Mesendoderm (in vitro differentiated cells): ENCODE data around the gene IQGAP2.

Source experiments
- DNase-seq: peaks from one replicate; pipeline ENCODE4 v3.0.0; 2013
- H2AK5ac ChIP-seq: 2 replicates; pipeline ENCODE4 v1.6.1; 2013; ENCODE audit warnings: low read length, inconsistent platforms
- H2BK120ac ChIP-seq: 2 replicates; pipeline ENCODE4 v1.6.1; 2013; ENCODE audit warnings: low read depth, mild to moderate bottlenecking, low read length, moderate library complexity, mixed read lengths
- H2BK15ac ChIP-seq: replicated peaks from 2 replicates; pipeline ENCODE4 v1.6.1; 2013; ENCODE audit warnings: low read depth, mild to moderate bottlenecking, moderate library complexity
- H2BK5ac ChIP-seq: 2 replicates; pipeline ENCODE4 v1.6.1; 2013; ENCODE audit warnings: low read length, inconsistent platforms
- H3K18ac ChIP-seq: 2 replicates; pipeline ENCODE4 v1.6.1; 2013; ENCODE audit warnings: mild to moderate bottlenecking, low read length, mixed read lengths
- H3K23ac ChIP-seq: one replicate; pipeline ENCODE4 v1.6.1; 2013; ENCODE audit warnings: low read length
- H3K27ac ChIP-seq: 2 replicates; pipeline ENCODE4 v1.5.1; 2013; ENCODE audit warnings: low read depth, mild to moderate bottlenecking, inconsistent platforms, low read length, moderate library complexity
- H3K27me3 ChIP-seq: 2 replicates; pipeline ENCODE4 v1.6.1; 2013; ENCODE audit warnings: low read length, control low read depth, mild to moderate bottlenecking, inconsistent platforms; ENCODE audit not compliant: insufficient read depth, poor library complexity
- H3K36me3 ChIP-seq: 2 replicates; pipeline ENCODE4 v1.6.1; 2013; ENCODE audit warnings: low read length, inconsistent platforms; ENCODE audit not compliant: control insufficient read depth, insufficient read depth
- H3K4ac ChIP-seq: one replicate; pipeline ENCODE4 v1.6.1; 2013; ENCODE audit warnings: low read depth, mild to moderate bottlenecking, low read length, moderate library complexity
- H3K4me1 ChIP-seq: 2 replicates; pipeline ENCODE4 v1.6.1; 2013; ENCODE audit warnings: low read depth, low read length, inconsistent platforms; ENCODE audit not compliant: control insufficient read depth
- H3K4me2 ChIP-seq: 2 replicates; pipeline ENCODE4 v1.6.1; 2013; ENCODE audit warnings: low read length
- H3K4me3 ChIP-seq: 2 replicates; pipeline ENCODE4 v1.5.1; 2013; ENCODE audit warnings: mild to moderate bottlenecking, low read length
- H3K56ac ChIP-seq: one replicate; pipeline ENCODE4 v1.6.1; 2013; ENCODE audit warnings: low read length
- H3K79me1 ChIP-seq: 2 replicates; pipeline ENCODE4 v1.6.1; 2013; ENCODE audit warnings: low read length, inconsistent platforms
- H3K79me2 ChIP-seq: 2 replicates; pipeline ENCODE4 v1.6.1; 2013; ENCODE audit warnings: mild to moderate bottlenecking, low read length; ENCODE audit not compliant: control insufficient read depth, insufficient read depth
- H3K9ac ChIP-seq: 2 replicates; pipeline ENCODE4 v1.6.1; 2013; ENCODE audit warnings: low read length, inconsistent platforms
- H4K5ac ChIP-seq: one replicate; pipeline ENCODE4 v1.6.1; 2013; ENCODE audit warnings: low read length
- H4K8ac ChIP-seq: one replicate; pipeline ENCODE4 v1.6.1; 2013; ENCODE audit warnings: low read depth, mild to moderate bottlenecking, control low read depth, low read length, moderate library complexity
- WGBS: extraction: QIAGEN DNeasy Blood & Tissue Kit; methylation state at CpG from one replicate; pipeline ENCODE4 v1.1.7; 2013; ENCODE audit warnings: low lambda C conversion rate, missing lambda C conversion rate; ENCODE audit not compliant: insufficient coverage; ENCODE audit errors: extremely low coverage; 5-methylcytosine and 5-hydroxymethylcytosine counted together

IQGAP2 gene

GRCh38 chr5:76503929-76504328 lies 100.8 kb downstream of the IQGAP2 start:
- no peak overlapping the region for H2BK120ac ChIP-seq
- no peak overlapping the region for H3K4ac ChIP-seq
- H3K23ac ChIP-seq = no peak overlapping the region
- no peak overlapping the region for H3K18ac ChIP-seq
- H4K8ac ChIP-seq = no peak overlapping the region
- no peak overlapping the region for H2BK15ac ChIP-seq
- no peak overlapping the region for H2BK5ac ChIP-seq
- no peak overlapping the region for H3K4me3 ChIP-seq
- no peak overlapping the region for H3K56ac ChIP-seq
- no peak overlapping the region for H2AK5ac ChIP-seq
- H4K5ac ChIP-seq = no peak overlapping the region
- H3K4me2 ChIP-seq = no peak overlapping the region
- H3K9ac ChIP-seq = no peak overlapping the region
- no peaks in the 10 kb centered on the region for H3K4me1 ChIP-seq
- no peak overlapping the region for H3K27ac ChIP-seq
- no peak for DNase-seq
- no peaks in the 10 kb centered on the region for H3K79me2 ChIP-seq
- no peaks in the 10 kb centered on the region for H3K27me3 ChIP-seq
- no peaks in the 10 kb centered on the region for H3K79me1 ChIP-seq
- no CpG with 5 or more reads among the region's 4 CpGs for WGBS
- no peaks in the 10 kb centered on the region for H3K36me3 ChIP-seq

- WGBS = no CpG with 5 or more reads among the region's 4 CpGs
- H3K4me2 ChIP-seq = no peak overlapping the region
- no peak overlapping the region for H3K18ac ChIP-seq
- no peaks in the 10 kb centered on the region for H3K27me3 ChIP-seq
- H3K23ac ChIP-seq = no peak overlapping the region
- no peak overlapping the region for H3K4ac ChIP-seq
- H3K36me3 ChIP-seq = no peaks in the 10 kb centered on the region
- no peaks in the 10 kb centered on the region for H3K79me2 ChIP-seq
- H3K9ac ChIP-seq = no peak overlapping the region
- H3K27ac ChIP-seq = no peak overlapping the region
- H3K4me3 ChIP-seq = no peak overlapping the region
- H4K5ac ChIP-seq = no peak overlapping the region
- H2BK15ac ChIP-seq = no peak overlapping the region
- H3K56ac ChIP-seq = no peak overlapping the region
- no peak overlapping the region for H4K8ac ChIP-seq
- no peak overlapping the region for H2BK120ac ChIP-seq
- H2AK5ac ChIP-seq = no peak overlapping the region
- DNase-seq = no peak
- no peak overlapping the region for H2BK5ac ChIP-seq
- no peaks in the 10 kb centered on the region for H3K79me1 ChIP-seq
- no peaks in the 10 kb centered on the region for H3K4me1 ChIP-seq
These were observed 101.9 kb downstream of the IQGAP2 start for GRCh38 chr5:76504901-76505564.

GRCh38 chr5:76513476-76513875 lies 110.4 kb downstream of the IQGAP2 start:
- Histone ChIP-seq H3K4ac (no peak overlapping the region), H4K8ac (no peak overlapping the region), H2BK120ac (no peak overlapping the region), H3K4me2 (no peak overlapping the region), H3K36me3 (no peaks in the 10 kb centered on the region), H2BK5ac (no peak overlapping the region), H3K56ac (no peak overlapping the region), H3K27ac (no peak overlapping the region), H3K4me3 (no peak overlapping the region), H3K4me1 (peaks cover 2% of the 10 kb centered on the region), H4K5ac (no peak overlapping the region), H3K23ac (no peak overlapping the region), H3K79me1 (no peaks in the 10 kb centered on the region), H2AK5ac (no peak overlapping the region), H3K18ac (no peak overlapping the region), H3K9ac (no peak overlapping the region), H2BK15ac (no peak overlapping the region), H3K27me3 (no peaks in the 10 kb centered on the region), H3K79me2 (no peaks in the 10 kb centered on the region)
- no peak for DNase-seq
- no CpG with 5 or more reads among the region's 1 CpG for WGBS

- Histone ChIP-seq H3K56ac (no peak overlapping the region), H2BK5ac (no peak overlapping the region), H3K18ac (no peak overlapping the region), H3K27me3 (no peaks in the 10 kb centered on the region), H3K4ac (no peak overlapping the region), H4K8ac (no peak overlapping the region), H2AK5ac (no peak overlapping the region), H3K4me2 (no peak overlapping the region), H2BK15ac (no peak overlapping the region), H3K4me3 (no peak overlapping the region), H4K5ac (no peak overlapping the region), H3K23ac (peak overlapping the region; percentile 32), H3K27ac (no peak overlapping the region), H2BK120ac (no peak overlapping the region), H3K79me2 (no peaks in the 10 kb centered on the region), H3K4me1 (peaks cover 2% of the 10 kb centered on the region), H3K79me1 (no peaks in the 10 kb centered on the region), H3K9ac (no peak overlapping the region), H3K36me3 (no peaks in the 10 kb centered on the region)
- DNase-seq = no peak
- WGBS = no CpG with 5 or more reads among the region's 4 CpGs
These were observed 111.2 kb downstream of the IQGAP2 start for GRCh38 chr5:76514292-76514691.

- H2BK5ac ChIP-seq = no peak overlapping the region
- H2BK120ac ChIP-seq = no peak overlapping the region
- no peaks in the 10 kb centered on the region for H3K27me3 ChIP-seq
- H3K23ac ChIP-seq = no peak overlapping the region
- no peak overlapping the region for H2AK5ac ChIP-seq
- no peak for DNase-seq
- no peak overlapping the region for H3K18ac ChIP-seq
- peaks cover 2% of the 10 kb centered on the region for H3K4me1 ChIP-seq
- H3K4ac ChIP-seq = no peak overlapping the region
- no peak overlapping the region for H3K4me2 ChIP-seq
- no peaks in the 10 kb centered on the region for H3K79me1 ChIP-seq
- H4K8ac ChIP-seq = no peak overlapping the region
- no peak overlapping the region for H4K5ac ChIP-seq
- H3K36me3 ChIP-seq = no peaks in the 10 kb centered on the region
- H3K79me2 ChIP-seq = no peaks in the 10 kb centered on the region
- no peak overlapping the region for H2BK15ac ChIP-seq
- H3K56ac ChIP-seq = no peak overlapping the region
- H3K27ac ChIP-seq = no peak overlapping the region
- H3K9ac ChIP-seq = no peak overlapping the region
- no peak overlapping the region for H3K4me3 ChIP-seq
- whole genome bisulfite sequencing = no CpG with 5 or more reads among the region's 2 CpGs
These were observed 111.6 kb downstream of the IQGAP2 start for GRCh38 chr5:76514713-76515112.

- Histone ChIP-seq H3K4ac (no peak overlapping the region), H3K18ac (no peak overlapping the region), H4K5ac (no peak overlapping the region), H3K4me3 (no peak overlapping the region), H3K27me3 (no peaks in the 10 kb centered on the region), H3K23ac (no peak overlapping the region), H3K79me1 (no peaks in the 10 kb centered on the region), H2AK5ac (no peak overlapping the region), H3K79me2 (no peaks in the 10 kb centered on the region), H3K36me3 (no peaks in the 10 kb centered on the region), H2BK120ac (no peak overlapping the region), H2BK5ac (no peak overlapping the region), H3K4me2 (no peak overlapping the region), H2BK15ac (no peak overlapping the region), H3K4me1 (peaks cover 2% of the 10 kb centered on the region), H3K56ac (no peak overlapping the region), H4K8ac (no peak overlapping the region), H3K9ac (no peak overlapping the region), H3K27ac (no peak overlapping the region)
- WGBS = no CpG with 5 or more reads among the region's 3 CpGs
- DNase-seq = no peak
These were observed 114.2 kb downstream of the IQGAP2 start for GRCh38 chr5:76517334-76517733.
